Loucy (cell line): Measurements from ENCODE around the gene SGMS1.
A peak's percentile ranks its signal among the peaks of the same experiment; 100 is the strongest.

ENCODE experiments used
- H2AFZ ChIP-seq: fragments of 200-600 bp; sonication (generic); 2 replicates; pipeline ENCODE4 v1.6.0; 2016; ENCODE audit warnings: antibody characterized with exemption, mild to moderate bottlenecking, low read length, moderate library complexity
- H3F3A ChIP-seq: fragments of 200-600 bp; 2 replicates; pipeline ENCODE4 v1.6.0; 2016; ENCODE audit warnings: antibody characterized with exemption, low read depth, mild to moderate bottlenecking
- H3K27me3 ChIP-seq: fragments of 200-600 bp; sonication (generic); 2 replicates; pipeline ENCODE4 v1.6.1; 2014; ENCODE audit warnings: low read length, mild to moderate bottlenecking; ENCODE audit not compliant: insufficient read depth, poor library complexity, severe bottlenecking
- H3K36me3 ChIP-seq: fragments of 200-600 bp; sonication (generic); 2 replicates; pipeline ENCODE4 v1.6.1; 2016; ENCODE audit warnings: low read length; ENCODE audit not compliant: insufficient read depth
- H3K4me1 ChIP-seq: fragments of 200-600 bp; sonication (generic); 2 replicates; pipeline ENCODE4 v1.5.1; 2014; ENCODE audit warnings: low read length, mild to moderate bottlenecking; ENCODE audit not compliant: insufficient read depth, poor library complexity, severe bottlenecking
- H3K4me2 ChIP-seq: fragments of 200-600 bp; sonication (generic); 2 replicates; pipeline ENCODE4 v1.6.0; 2014; ENCODE audit warnings: antibody characterized with exemption, low read length, low read depth, mild to moderate bottlenecking; ENCODE audit not compliant: poor library complexity, severe bottlenecking
- H3K4me3 ChIP-seq: fragments of 200-600 bp; sonication (generic); 2 replicates; pipeline ENCODE4 v1.5.1; 2014; ENCODE audit warnings: low read length, mild to moderate bottlenecking, mixed read lengths; ENCODE audit not compliant: poor library complexity, severe bottlenecking
- H3K79me2 ChIP-seq: fragments of 200-600 bp; sonication (generic); 2 replicates; pipeline ENCODE4 v1.6.1; 2014; ENCODE audit warnings: low read length; ENCODE audit not compliant: insufficient read depth
- H3K9ac ChIP-seq: fragments of 200-600 bp; sonication (generic); 2 replicates; pipeline ENCODE4 v1.6.0; 2014; ENCODE audit warnings: mild to moderate bottlenecking, low read depth, low read length, moderate library complexity; ENCODE audit not compliant: poor library complexity, severe bottlenecking
- H3K9me2 ChIP-seq: fragments of 200-600 bp; sonication (generic); replicated peaks from 2 replicates; pipeline ENCODE4 v1.6.1; 2016; ENCODE audit warnings: low read depth, low read length, mixed read lengths
- H3K9me3 ChIP-seq: fragments of 200-600 bp; sonication (generic); 2 replicates; pipeline ENCODE4 v1.6.1; 2014; ENCODE audit warnings: mild to moderate bottlenecking, antibody characterized with exemption, low read length, low read depth; ENCODE audit not compliant: insufficient read depth
- H4K20me1 ChIP-seq: fragments of 200-600 bp; sonication (generic); 2 replicates; pipeline ENCODE4 v1.6.0; 2014; ENCODE audit warnings: antibody characterized with exemption, low read length, mild to moderate bottlenecking; ENCODE audit not compliant: insufficient read depth, poor library complexity, severe bottlenecking
- EZH2phosphoT487 ChIP-seq: fragments of 200-600 bp; IDR thresholded peaks from 2 replicates; pipeline ENCODE4 v1.6.1; 2018; ENCODE audit warnings: antibody characterized with exemption, mild to moderate bottlenecking, moderate library complexity, borderline replicate concordance
- TF ChIP-seq, protein P1 (sequence below): fragments of 200-600 bp; sonication (generic); conservative IDR thresholded peaks from 2 replicates; pipeline ENCODE4 v1.5.1; 2014; ENCODE audit warnings: mild to moderate bottlenecking, antibody characterized with exemption, low read length

SGMS1 gene

DNA sequence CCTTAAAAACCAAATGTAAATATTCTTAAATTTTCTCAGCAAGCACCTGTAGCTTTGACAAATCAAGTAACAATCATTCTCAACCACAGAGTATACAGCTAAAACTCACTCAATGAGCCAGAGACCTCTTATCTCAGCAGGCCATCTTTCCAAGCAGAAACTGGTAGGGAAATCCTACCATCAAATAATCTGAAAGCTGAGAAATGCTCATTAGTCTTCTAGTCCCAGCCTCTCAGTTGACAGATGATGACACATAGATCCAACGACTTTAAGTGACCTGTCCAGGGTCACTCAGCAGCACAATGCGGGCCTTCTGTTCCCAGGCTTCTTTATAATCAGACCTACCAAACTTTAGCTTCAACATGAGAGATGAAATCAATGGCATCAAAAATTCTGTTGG is 184.6 kb downstream of the SGMS1 start:
- no peak overlapping the region for H3K9ac ChIP-seq
- TF ChIP-seq, protein P1, sequence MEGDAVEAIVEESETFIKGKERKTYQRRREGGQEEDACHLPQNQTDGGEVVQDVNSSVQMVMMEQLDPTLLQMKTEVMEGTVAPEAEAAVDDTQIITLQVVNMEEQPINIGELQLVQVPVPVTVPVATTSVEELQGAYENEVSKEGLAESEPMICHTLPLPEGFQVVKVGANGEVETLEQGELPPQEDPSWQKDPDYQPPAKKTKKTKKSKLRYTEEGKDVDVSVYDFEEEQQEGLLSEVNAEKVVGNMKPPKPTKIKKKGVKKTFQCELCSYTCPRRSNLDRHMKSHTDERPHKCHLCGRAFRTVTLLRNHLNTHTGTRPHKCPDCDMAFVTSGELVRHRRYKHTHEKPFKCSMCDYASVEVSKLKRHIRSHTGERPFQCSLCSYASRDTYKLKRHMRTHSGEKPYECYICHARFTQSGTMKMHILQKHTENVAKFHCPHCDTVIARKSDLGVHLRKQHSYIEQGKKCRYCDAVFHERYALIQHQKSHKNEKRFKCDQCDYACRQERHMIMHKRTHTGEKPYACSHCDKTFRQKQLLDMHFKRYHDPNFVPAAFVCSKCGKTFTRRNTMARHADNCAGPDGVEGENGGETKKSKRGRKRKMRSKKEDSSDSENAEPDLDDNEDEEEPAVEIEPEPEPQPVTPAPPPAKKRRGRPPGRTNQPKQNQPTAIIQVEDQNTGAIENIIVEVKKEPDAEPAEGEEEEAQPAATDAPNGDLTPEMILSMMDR, result no peak
- no peak for TF ChIP-seq EZH2phosphoT487

DNA sequence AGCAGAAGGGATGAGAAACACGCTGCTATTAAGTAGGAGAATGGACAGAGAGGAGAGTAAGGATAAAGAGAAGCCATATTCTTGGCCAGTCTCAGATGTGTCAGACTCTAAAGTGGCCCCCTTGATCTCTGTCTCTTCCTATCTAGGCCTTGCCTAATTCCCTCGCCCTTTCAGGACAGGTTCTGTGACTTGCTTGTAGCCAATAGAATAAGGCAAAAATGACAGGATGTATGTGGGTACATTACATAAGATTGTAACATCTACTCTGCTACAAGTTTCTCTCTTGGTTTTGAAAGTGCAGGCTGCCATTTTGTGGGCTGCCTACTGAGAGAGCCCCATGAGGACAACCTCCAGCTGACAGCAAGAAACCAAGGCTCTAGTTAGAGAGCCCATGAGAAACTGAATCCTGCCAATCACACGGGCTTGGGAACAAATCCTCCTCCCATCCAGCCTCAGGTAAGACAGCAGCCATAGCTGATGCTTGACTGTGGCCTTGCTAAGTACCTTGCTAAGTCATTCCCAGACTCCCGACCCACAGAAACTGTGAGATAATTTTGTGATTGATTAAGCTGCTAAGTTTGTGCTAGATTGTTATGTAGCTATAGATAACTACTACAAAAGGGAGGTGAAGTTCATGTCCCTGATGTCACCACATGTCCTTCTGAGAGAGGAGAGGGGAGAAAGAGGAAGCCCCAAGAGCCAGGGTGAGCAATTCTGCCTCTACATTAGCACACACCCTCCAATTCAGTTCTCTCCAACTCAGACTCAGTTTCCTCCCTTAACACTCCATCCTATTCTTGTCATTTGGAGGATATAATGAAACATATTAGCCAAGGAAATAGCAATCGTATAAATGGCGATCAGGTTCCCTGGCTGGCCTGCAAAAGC is 185.5 kb downstream of the SGMS1 start:
- Histone ChIP-seq H3K9ac (no peak overlapping the region), H3K9me2 (no peaks in the 10 kb centered on the region), H2AFZ (no peak overlapping the region), H3K27me3 (no peaks in the 10 kb centered on the region), H3F3A (no peaks in the 10 kb centered on the region), H3K9me3 (no peaks in the 10 kb centered on the region), H3K4me1 (peaks cover 30% of the 10 kb centered on the region), H3K4me2 (no peak overlapping the region), H3K79me2 (no peaks in the 10 kb centered on the region), H3K36me3 (no peaks in the 10 kb centered on the region), H4K20me1 (no peaks in the 10 kb centered on the region), H3K4me3 (no peak overlapping the region)
- TF ChIP-seq, protein P1, result no peak
- no peak for TF ChIP-seq EZH2phosphoT487

More for the DNA sequence above, 184.6 kb downstream of the SGMS1 start:
- Histone ChIP-seq H2AFZ (no peak overlapping the region), H3K9me2 (no peaks in the 10 kb centered on the region), H4K20me1 (no peaks in the 10 kb centered on the region), H3K79me2 (no peaks in the 10 kb centered on the region), H3K9me3 (no peaks in the 10 kb centered on the region), H3K27me3 (no peaks in the 10 kb centered on the region), H3K4me2 (peak overlapping the region; percentile 30), H3F3A (no peaks in the 10 kb centered on the region), H3K4me3 (no peak overlapping the region), H3K4me1 (peaks cover 30% of the 10 kb centered on the region), H3K36me3 (no peaks in the 10 kb centered on the region)

DNA sequence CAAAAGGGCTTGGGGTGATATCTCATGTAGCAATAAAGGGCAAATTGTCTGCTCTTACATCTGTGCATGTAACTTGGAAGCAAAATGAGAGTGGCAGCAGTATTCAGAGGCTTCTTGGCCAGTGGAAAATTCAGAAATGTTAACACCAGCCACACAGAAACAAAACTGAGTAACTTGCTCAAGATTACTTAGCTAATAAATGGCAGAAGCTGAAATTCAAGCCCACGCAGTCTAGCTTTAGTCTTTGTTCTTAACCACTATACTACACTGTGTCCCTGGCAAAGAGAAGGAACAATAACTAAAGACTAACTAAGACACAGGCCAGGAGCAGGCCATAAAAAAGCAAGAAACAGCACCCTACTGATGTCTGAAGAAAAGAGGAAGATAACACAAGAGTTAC is 186.5 kb downstream of the SGMS1 start:
- TF ChIP-seq, protein P1, result no peak
- TF ChIP-seq EZH2phosphoT487, result no peak
- H3K4me2 ChIP-seq, result no peak overlapping the region
- no peak overlapping the region for H3K4me3 ChIP-seq
- H3K9ac ChIP-seq, result no peak overlapping the region
- no peaks in the 10 kb centered on the region for H3K9me2 ChIP-seq
- H4K20me1 ChIP-seq, result no peaks in the 10 kb centered on the region
- H3K4me1 ChIP-seq, result peaks cover 30% of the 10 kb centered on the region
- H3F3A ChIP-seq, result no peaks in the 10 kb centered on the region
- H3K27me3 ChIP-seq, result no peaks in the 10 kb centered on the region
- H3K79me2 ChIP-seq, result no peaks in the 10 kb centered on the region
- no peak overlapping the region for H2AFZ ChIP-seq
- no peaks in the 10 kb centered on the region for H3K36me3 ChIP-seq
- H3K9me3 ChIP-seq, result no peaks in the 10 kb centered on the region
